GM21360 (cell line): ENCODE data around the gene CPNE4.
A peak's percentile ranks its signal among the peaks of the same experiment; 100 is the strongest.

Experiments
- ATAC-seq: cut with Tn5 transposase; IDR thresholded peaks from one replicate; pipeline ENCODE4 v1.9.1; 2021; ENCODE audit warnings: mild to moderate bottlenecking, moderate library complexity; ENCODE audit not compliant: unreplicated experiment

The CPNE4 gene

DNA sequence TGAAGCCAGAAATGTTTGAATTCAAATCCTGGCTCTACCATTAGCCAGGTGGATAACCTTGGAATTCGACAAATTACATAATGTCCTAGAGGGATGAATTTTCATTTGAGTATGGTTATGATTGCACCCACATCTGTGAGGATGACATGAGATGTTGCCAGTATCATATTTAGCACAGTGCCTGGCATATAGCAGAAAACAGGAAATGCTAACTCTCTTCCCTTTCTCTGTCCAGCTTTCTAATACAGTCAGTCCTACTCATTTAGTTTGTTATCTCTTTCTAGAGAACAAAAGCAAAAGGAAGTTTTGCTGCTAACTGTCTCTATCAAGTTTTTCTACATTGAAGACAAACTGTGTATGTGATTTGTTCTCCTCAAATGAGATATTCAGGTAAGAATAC, 231.7 kb downstream of the CPNE4 start:
- ATAC-seq, result no peak

DNA sequence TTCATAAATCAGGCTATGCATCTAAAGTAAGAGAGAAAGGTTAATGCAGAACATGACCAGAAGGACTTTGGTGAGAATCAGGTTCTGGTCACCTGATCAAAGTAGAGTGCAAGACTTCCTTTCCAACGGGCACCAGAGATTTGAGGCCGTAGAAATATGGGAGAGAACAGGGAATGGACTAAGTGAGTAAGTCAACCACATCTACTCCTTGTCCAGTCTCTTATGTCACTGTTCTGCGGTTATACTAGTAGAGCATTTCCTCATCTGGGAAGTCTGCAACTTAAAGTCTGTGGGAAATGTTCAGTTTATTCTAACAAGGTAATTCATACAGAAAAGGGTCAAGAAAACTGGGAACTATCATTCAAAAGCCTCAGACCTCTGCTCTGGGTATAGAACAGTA, 232.8 kb downstream of the CPNE4 start:
- ATAC-seq, result no peak

GRCh38 chr3:131801566-131801965, 233.2 kb downstream of the CPNE4 start:
- no peak for ATAC-seq

GRCh38 chr3:131797776-131798175, 237.0 kb downstream of the CPNE4 start:
- no peak for ATAC-seq

GRCh38 chr3:131796558-131797198, 238.1 kb downstream of the CPNE4 start:
- no peak for ATAC-seq

GRCh38 chr3:131796111-131796510, 238.7 kb downstream of the CPNE4 start:
- ATAC-seq, result no peak

- ATAC-seq, result no peak
Measured at GRCh38 chr3:131795390-131796090, 239.3 kb downstream of the CPNE4 start.

DNA sequence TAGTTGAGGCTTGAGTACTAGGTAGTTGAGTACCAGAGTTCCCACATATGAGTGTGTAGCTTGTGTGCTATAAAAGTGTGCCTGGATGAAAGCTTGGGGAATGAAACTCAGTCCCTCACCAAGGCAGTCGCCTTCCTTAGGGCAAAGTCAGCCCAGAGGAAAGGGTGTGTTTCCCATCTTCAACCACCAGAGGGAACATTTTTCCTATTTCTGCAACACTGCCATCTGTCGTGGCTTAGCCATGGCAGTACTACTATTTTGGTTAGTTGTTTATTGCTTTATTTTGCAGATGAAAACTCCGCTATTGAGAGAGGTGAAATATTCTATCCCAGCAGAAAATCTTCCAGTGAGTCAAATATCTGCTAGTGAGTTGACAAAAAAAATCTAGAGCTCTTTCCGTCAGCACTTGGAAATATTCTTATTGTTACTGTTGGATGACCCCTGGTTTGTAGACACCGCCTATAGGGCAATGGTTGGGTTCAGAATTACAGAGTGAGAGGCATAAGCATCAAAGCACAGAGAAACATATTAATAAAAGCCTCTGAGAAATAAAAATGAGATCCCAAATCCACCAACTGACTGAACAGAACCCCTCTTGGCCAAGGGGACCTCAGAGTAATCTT, 239.9 kb downstream of the CPNE4 start:
- ATAC-seq, result peak; percentile 61

- ATAC-seq, result no peak
Measured at GRCh38 chr3:131793870-131794269, 240.9 kb downstream of the CPNE4 start.

GRCh38 chr3:131789188-131789587, 245.6 kb downstream of the CPNE4 start:
- ATAC-seq, result no peak

DNA sequence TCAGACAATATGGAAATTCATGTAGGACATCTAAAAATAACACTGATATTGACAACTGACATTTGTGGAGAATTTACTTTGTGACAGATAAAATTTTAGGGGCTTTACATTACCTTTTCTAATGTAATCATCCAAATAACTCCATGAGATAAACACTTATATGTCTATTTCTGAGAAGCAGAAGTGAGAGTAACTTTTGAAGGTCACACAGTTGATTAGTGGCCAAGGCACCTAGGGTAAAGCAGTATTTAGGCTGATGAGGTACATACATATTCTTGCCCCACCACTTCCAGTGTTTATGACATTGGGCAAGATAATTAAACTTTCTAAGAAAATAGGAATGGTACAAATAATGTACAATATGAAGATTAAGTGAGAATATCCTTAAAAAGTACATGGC, 248.4 kb downstream of the CPNE4 start:
- ATAC-seq, result peak; percentile 70

DNA sequence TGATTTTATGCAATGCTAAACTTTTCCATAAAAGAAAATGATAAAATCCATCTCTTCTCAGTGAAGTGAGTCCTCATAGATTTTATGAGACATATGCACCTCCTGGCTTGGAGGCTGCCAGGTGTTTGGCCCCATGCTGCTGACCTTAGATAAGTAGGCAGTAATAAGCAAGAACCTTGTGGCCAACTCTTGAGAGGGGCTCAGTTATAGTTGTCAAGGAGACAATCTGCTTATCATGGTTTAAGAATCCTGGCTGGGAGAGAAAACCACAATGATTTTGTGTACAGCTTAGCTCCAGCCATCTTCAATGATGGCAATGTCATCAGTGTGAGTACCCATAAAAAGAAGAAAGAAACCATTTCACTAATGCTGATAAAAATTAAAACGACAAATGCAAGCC, 252.1 kb downstream of the CPNE4 start:
- no peak for ATAC-seq

- no peak for ATAC-seq
Measured at GRCh38 chr3:131778526-131778925, 256.3 kb downstream of the CPNE4 start.

DNA sequence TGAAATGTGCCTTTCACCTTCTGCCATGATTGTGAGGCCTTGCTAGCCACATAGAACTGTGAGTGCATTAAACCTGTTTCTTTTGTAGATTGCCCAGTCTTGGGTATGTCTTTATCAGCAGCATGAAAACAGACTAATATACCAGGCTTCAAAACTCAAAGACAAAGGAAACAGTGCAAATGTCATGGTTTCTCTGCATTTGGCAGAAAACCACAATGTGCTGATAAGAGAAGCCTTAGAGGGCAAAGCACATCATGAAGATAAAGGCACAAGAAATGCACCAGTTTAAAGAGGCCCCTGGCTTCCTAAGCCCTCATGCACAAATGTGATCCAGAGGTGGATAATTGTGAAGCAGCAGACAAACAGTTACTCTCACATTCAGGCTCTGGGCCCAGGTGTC, 259.2 kb downstream of the CPNE4 start:
- ATAC-seq, result no peak

DNA sequence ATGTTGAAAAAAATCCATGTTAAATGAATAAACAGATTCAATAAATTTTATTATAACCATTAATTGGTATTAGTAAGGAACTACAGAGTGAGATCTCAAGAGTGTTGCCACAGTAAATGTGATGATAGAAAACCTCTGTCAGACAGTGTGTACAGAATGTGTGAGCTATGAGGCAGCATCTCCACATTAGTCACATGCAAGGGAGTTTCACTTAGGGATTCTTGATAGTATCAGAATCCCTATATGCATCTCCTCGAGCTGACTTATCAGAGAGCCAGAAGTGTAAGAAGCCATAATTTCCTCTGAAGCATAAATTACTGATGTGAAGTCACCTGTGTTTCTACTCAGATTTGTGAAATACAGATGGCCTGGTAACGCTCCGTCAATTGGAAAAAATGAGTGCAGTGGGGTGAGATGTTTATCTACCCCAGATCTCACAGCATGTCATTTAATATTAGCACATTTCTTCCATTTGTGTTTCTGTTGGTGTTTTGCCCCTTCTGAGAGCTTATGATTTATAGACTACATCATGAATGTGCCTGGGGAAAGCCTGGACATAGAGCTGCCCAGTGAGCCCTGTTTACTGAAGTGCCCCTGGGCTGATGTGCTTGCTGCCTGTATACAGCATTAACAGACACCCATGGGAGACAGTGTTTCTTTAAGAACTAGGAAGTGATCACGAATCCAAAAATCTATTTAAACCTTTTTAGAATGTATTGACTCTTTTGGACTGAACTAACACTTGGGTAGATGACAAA, 262.4 kb downstream of the CPNE4 start:
- no peak for ATAC-seq

- no peak for ATAC-seq
Measured at GRCh38 chr3:131762981-131763564, 271.7 kb downstream of the CPNE4 start.

DNA sequence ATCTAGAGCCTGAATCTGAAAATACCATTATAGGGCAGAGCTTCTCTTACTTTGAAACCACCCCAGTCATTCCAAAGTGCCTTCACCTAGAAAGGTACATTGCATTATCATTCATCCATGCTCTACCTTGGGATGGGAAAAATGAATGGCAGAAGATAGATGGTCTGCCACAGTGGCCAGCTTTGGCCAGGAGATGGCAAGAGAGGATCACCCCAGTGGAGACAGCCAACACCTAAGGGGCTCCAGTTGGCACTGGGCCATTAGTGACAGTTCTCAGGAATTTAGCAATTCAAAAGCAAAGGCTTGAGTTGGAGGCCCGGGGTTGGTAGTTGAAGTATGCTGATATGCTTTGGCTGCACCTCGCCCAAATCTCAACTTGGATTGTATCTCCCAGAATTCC, 278.4 kb downstream of the CPNE4 start:
- no peak for ATAC-seq

GRCh38 chr3:131755380-131755779, 279.4 kb downstream of the CPNE4 start:
- no peak for ATAC-seq

DNA sequence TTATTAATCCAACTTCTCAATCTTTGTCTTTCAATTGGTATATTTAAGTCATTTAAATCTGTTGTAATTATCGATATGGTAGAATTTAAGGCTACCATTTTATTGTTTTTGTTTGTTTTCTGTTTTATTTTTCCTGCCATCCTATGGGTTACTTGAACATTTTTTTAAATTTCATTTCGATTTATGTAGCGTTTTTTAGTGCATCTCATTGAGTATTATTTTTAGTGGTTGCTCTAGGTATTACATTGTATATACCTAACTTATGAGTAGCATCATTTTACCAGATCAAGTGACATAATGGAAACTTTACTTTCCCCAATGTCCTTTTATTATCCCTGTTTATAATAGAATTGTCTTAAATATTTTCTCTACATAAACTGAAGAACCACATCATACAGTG, 284.6 kb downstream of the CPNE4 start:
- no peak for ATAC-seq

DNA sequence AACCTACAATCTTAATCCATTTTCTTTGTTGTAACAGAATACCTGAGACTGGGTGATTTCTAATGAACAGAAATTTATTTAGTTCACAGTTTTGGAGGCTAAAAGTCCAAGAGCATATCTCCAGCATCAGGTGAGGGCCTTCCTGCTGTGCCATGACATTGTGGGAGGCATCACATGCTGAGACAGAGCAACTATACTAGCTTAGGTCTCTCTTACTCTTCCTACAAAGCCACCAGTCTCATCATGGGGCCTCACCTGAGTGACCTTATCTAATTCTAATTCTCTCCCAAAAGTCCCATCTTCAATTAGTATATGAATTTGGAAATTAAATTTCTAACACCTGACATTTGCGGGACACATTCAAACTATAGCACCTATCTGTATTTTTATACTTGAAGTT, 285.0 kb downstream of the CPNE4 start:
- ATAC-seq, result no peak

GRCh38 chr3:131747466-131747865, 287.3 kb downstream of the CPNE4 start:
- ATAC-seq, result no peak
